HepG2 (cell line): ENCODE results near the gene MAP1LC3B. TPM values are rescaled to one million over a fixed set of nuclear protein-coding genes. Genes with fewer than 3 reads are reported as not detected.

ENCODE experiments used
- BORCS8-MEF2B ChIP-seq: sonication (generic); formaldehyde crosslinking; IDR thresholded peaks from 2 replicates; pipeline ENCODE4 v1.8.0; 2022; ENCODE audit warnings: mild to moderate bottlenecking, missing genetic modification reagents
- GABPB1 ChIP-seq: IDR thresholded peaks from 2 replicates; pipeline ENCODE4 v1.6.1; 2016; ENCODE audit warnings: mild to moderate bottlenecking, missing genetic modification reagents, moderate library complexity, missing compliant biosample characterization
- HHEX ChIP-seq: IDR thresholded peaks from 2 replicates; pipeline ENCODE4 v1.6.1; 2016; ENCODE audit warnings: control low read depth
- MEIS2 ChIP-seq: sonication (generic); formaldehyde crosslinking; IDR thresholded peaks from 2 replicates; pipeline ENCODE4 v1.9.0; 2021; ENCODE audit warnings: mild to moderate bottlenecking, missing genetic modification reagents
- PHF8 ChIP-seq: sonication (generic); formaldehyde crosslinking; IDR thresholded peaks from 2 replicates; pipeline ENCODE4 v1.5.0; 2020; ENCODE audit warnings: missing genetic modification reagents
- RERE ChIP-seq: IDR thresholded peaks from 2 replicates; pipeline ENCODE4 v1.6.1; 2016; ENCODE audit warnings: low read depth, missing genetic modification reagents, missing compliant biosample characterization
- TCF12 ChIP-seq, 2 experiments: fragments of 450-650 bp in 1 of 2; sonication (generic) in 1 of 2; formaldehyde crosslinking in 1 of 2; IDR thresholded peaks; 2 replicates each; pipeline versions ENCODE4 v1.6.1 to v1.8.0; 2017 to 2022; ENCODE audit warnings: antibody characterized with exemption in 1 of 2, mild to moderate bottlenecking in 1 of 2, missing genetic modification reagents in 1 of 2, moderate library complexity in 1 of 2
- TOPORS ChIP-seq: sonication (generic); formaldehyde crosslinking; IDR thresholded peaks from 2 replicates; pipeline ENCODE4 v1.8.0; 2023; ENCODE audit warnings: mild to moderate bottlenecking, missing genetic modification reagents
- ZFAT ChIP-seq: sonication (generic); formaldehyde crosslinking; conservative IDR thresholded peaks from 2 replicates; pipeline ENCODE4 v1.8.1; 2023; ENCODE audit warnings: missing genetic modification reagents, inconsistent platforms
- ZMAT3 ChIP-seq: sonication (generic); formaldehyde crosslinking; conservative IDR thresholded peaks from 2 replicates; pipeline ENCODE4 v1.7.0; 2021; ENCODE audit warnings: missing genetic modification reagents
- ZNF180 ChIP-seq: sonication (generic); formaldehyde crosslinking; IDR thresholded peaks from 2 replicates; pipeline ENCODE4 v1.4.0; 2020; ENCODE audit warnings: low read depth, missing genetic modification reagents, borderline replicate concordance
- ZNF253 ChIP-seq: sonication (generic); formaldehyde crosslinking; IDR thresholded peaks from 2 replicates; pipeline ENCODE4 v1.8.0; 2022; ENCODE audit warnings: mild to moderate bottlenecking, missing genetic modification reagents, borderline replicate concordance
- ZNF446 ChIP-seq: sonication (generic); formaldehyde crosslinking; IDR thresholded peaks from 2 replicates; pipeline ENCODE4 v1.5.0; 2020; ENCODE audit warnings: mild to moderate bottlenecking, missing genetic modification reagents
- ZNF644 ChIP-seq: IDR thresholded peaks from 2 replicates; pipeline ENCODE4 v1.6.1; 2016; ENCODE audit warnings: low read depth
- ZNF652 ChIP-seq: IDR thresholded peaks from 2 replicates; pipeline ENCODE4 v1.6.1; 2016; ENCODE audit warnings: low read depth, borderline replicate concordance
- ZSCAN5A ChIP-seq: sonication (generic); formaldehyde crosslinking; IDR thresholded peaks from 2 replicates; pipeline ENCODE4 v1.8.0; 2022; ENCODE audit warnings: mild to moderate bottlenecking, missing genetic modification reagents, borderline replicate concordance
- ZZZ3 ChIP-seq: sonication (generic); formaldehyde crosslinking; IDR thresholded peaks from 2 replicates; pipeline ENCODE4 v1.4.0; 2020; ENCODE audit warnings: missing genetic modification reagents, mild to moderate bottlenecking, borderline replicate concordance
- polyA plus RNA-seq, 8 experiments: library from polyadenylated mRNA; depleted of rRNA in 3 of 8; stranded (reverse) in 7 of 8; unstranded in 1 of 8; fragments of >200 nt; fragmentation: Illumina TruSeq in 4 of 8; extraction: Trizol in 4 of 8; gene quantifications; 2 replicates each; pipeline versions ENCODE4 v1.2.1 to v1.2.3, GENCODE V29; 2011 to 2016; ENCODE audit warnings: low read depth in 4 of 8, missing spikeins in 1 of 8, mixed read lengths in 1 of 8; ENCODE audit not compliant: insufficient read depth in 1 of 8
- total RNA-seq, 5 experiments: library from RNA; depleted of rRNA; stranded (reverse); fragments of >200 nt; fragmentation: Illumina TruSeq; extraction: Trizol; gene quantifications; 2 replicates each; pipeline ENCODE4 v1.2.3, GENCODE V29; 2016; ENCODE audit warnings: low read depth in 1 of 5

Gene MAP1LC3B
- total and polyA plus RNA-seq, 2 of the 13 experiments (the other 11 are each of a cell fraction or from before 2014, with no cell fraction given), result 15.7 to 37.4 TPM

- TF ChIP-seq RERE (peak; percentile 58; the same call in 1 of the 2 replicates), HHEX (CRISPR knock-in tag) (peak; percentile 67), TOPORS (CRISPR knock-in tag) (peak; percentile 99), ZNF652 (CRISPR knock-in tag) (peak; percentile 64; the same call in 1 of the 2 replicates), GABPB1 (CRISPR knock-in tag) (peak; percentile 92), ZNF180 (CRISPR knock-in tag) (peak; percentile 96), ZSCAN5A (CRISPR knock-in tag) (peak; percentile 92), ZFAT (CRISPR knock-in tag) (no peak), BORCS8-MEF2B (CRISPR knock-in tag) (peak; percentile 92), TCF12 (IDR thresholded peaks at IDR 0.05) (no peak), TCF12 (CRISPR knock-in tag; IDR thresholded peaks at IDR 0.05) (peak; percentile 89; the same call in 1 of the 2 replicates), ZMAT3 (CRISPR knock-in tag) (no peak; the same call in 1 of the 2 replicates), PHF8 (CRISPR knock-in tag) (no peak; the same call in 1 of the 2 replicates), ZZZ3 (CRISPR knock-in tag) (no peak), ZNF253 (CRISPR knock-in tag) (0 out of 2 replicates have a peak, but pooled peaks have one; percentile 35), ZNF644 (CRISPR knock-in tag) (no peak), ZNF446 (CRISPR knock-in tag) (peak; percentile 12; the same call in 1 of the 2 replicates), MEIS2 (CRISPR knock-in tag) (peak; percentile 49; the same call in 1 of the 2 replicates)
These were observed 8.5 kb upstream of the MAP1LC3B start, which contains the start of gene FBXO31 (continued) for GRCh38 chr16:87383505-87384161.
